TTC549 (cell line): ENCODE results near the gene SLC7A6.

Experiments used
- FAIRE-seq: peaks from 2 replicates; lab custom pipeline; 2012; peaks lifted over from hg19 to GRCh38; lab: Jason Lieb, UNC

The SLC7A6 gene

DNA sequence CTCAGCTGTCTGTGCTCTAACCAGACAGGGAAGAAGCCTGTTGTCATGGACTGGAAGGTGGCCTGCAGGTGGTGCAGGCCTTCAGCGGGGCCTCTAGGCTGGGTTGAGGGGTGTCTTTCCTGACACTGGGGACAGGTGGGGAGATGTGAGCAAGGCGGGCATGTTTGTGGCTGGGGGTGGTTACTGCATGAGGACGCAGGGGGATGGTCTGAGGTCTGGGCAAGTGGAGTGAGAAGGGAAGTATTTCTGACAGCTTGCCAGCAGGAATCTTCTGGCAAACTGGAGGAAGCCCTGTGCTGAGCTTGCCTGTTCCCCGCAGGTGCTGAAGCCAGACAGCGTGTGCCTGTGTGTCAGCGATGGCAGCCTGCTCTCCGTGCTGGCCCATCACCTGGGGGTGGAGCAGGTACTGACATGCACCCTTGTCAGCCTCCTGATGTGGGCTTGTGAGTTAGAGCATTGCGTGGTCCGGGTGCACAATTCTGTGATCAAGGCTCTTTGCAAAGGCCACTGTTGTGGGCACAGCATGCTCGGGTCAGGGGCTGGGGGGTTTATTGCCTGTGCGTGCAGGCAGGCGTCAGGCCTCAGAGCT is 82.7 kb downstream of the SLC7A6 start:
- no peak for FAIRE-seq

DNA sequence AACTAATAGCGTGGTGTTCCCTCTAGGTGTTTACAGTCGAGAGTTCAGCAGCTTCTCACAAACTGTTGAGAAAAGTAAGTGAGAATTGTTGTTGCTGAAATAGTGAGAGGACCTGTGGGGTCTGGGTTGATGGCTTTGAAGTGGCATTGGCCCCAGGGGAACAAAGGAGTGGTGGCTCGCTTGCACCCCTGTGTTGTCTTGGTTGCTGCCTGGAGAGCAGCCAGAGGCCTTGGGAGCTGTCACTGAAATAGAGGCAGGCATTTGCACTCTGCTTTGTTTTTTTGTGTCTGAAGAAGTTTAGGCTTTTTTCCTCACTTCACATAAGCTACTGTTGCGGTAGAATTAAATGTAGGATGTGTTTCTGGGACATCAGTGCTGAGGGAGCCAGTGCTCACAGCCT is 83.3 kb downstream of the SLC7A6 start:
- FAIRE-seq = no peak

DNA sequence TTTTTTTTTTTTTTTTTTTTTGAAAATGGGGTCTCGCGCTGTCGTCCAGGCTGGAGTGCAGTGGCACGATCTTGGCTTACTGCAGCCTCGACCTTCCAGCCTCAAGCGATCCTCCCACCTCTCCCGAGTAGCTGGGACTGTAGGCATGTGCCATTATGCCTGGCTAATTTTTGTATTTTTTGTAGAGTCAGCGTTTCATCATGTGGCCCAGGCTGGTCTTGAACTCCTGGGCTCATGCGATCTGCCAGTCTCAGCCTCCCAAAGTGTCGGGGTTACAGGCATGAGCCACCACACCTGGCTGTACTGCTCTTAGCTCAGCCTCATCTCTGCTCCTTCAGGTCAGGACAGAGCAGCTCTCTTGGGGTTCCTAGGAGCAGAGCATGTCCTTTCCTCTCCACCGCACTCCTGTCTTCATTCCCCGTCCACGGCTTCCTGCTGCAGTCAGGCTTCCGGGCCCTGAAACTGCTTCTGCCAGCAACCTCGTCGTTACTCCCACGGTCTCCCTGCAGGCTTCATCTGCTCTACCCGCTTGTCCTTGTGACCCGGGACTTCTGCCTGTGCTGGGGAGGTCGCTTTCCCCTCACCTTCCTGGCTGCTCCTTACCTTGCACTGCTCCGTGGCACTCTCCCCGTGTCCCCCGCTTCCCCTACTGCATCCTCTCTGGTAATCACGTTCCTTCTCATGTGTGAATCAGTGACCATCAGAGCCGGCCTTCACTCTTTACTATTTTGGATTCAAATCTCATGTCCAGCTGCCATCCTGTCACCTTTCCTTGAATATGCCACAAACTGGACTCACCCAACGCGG is 84.5 kb downstream of the SLC7A6 start:
- no peak for FAIRE-seq

DNA sequence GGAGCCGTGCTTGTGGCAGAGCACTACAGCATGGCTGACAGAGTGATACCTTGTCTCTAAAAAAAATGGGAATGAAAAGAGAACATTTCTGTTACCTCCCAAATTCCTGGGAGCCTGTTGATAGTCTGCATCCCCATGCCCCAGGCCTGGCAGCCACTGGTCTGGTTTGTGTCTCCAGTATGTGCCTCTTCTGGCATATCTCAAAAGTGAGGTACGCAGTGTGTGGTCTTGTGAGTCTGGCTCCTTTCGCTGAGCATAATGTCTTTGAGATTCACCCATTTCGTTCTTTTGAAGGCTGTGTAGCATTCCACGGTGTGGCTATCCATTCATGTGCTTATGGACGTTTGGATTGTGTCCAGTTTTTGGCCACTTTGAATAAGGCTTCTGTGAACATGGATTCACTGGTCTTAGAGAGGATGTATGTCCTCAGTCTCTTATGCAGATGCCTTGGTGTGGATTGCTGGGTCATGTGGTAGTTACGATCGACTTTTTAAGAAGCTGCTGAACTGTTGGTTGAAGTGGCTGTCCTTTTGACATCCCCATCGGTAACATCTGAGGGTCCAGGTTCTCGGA is 85.6 kb downstream of the SLC7A6 start:
- no peak for FAIRE-seq

DNA sequence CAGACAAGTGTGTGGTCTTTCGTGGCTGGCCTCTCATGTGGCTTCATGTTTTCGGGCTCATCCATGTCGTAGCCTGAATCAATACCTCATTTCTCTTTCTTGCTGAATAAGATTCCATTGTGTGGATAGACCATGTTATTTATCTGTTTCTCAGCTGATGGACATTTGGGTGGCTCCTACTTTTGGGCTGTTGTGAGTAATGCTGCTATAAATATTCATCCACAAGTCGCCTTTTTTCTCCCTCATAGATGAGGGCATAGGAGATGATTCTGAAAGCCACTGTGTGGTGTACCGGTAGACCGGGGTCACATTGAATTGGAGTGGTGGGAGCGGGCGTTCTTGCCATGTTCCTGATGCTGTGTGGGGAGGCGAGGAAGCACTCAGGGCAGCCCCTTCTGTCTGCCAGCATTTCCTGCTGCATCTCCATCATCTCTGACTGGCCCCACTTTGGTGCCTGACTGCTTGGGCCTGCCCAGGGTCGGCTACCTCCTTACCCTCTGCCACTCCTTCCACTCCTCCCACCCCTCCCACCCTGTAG is 86.6 kb downstream of the SLC7A6 start:
- no peak for FAIRE-seq
